Endodermal cell (in vitro differentiated cells): Measurements from ENCODE around the gene PARD6G. TPM values are rescaled to one million over a fixed set of nuclear protein-coding genes. Genes with fewer than 3 reads are reported as not detected.

Experiments
- DNase-seq: peaks from one replicate; pipeline ENCODE4 v3.0.0-alpha.2; 2017
- H3K27ac ChIP-seq: 2 replicates; pipeline ENCODE4 v1.5.1; 2013; ENCODE audit warnings: mild to moderate bottlenecking, low read depth, low read length, moderate library complexity
- H3K27me3 ChIP-seq: 2 replicates; pipeline ENCODE4 v1.6.1; 2013; ENCODE audit warnings: mild to moderate bottlenecking, low read length, moderate library complexity; ENCODE audit not compliant: insufficient read depth, control insufficient read depth, poor library complexity, severe bottlenecking
- H3K36me3 ChIP-seq: 2 replicates; pipeline ENCODE4 v1.7.0; 2013; ENCODE audit warnings: mild to moderate bottlenecking, low read length, moderate library complexity; ENCODE audit not compliant: control insufficient read depth, insufficient read depth
- H3K4me1 ChIP-seq: one replicate; pipeline ENCODE4 v1.7.0; 2013; ENCODE audit warnings: low read length; ENCODE audit not compliant: control insufficient read depth, insufficient read depth
- H3K4me3 ChIP-seq: 2 replicates; pipeline ENCODE4 v1.5.1; 2013; ENCODE audit warnings: mild to moderate bottlenecking, low read length, moderate library complexity
- H3K9ac ChIP-seq: 2 replicates; pipeline ENCODE4 v1.6.1; 2013; ENCODE audit warnings: mild to moderate bottlenecking, low read length, moderate library complexity; ENCODE audit not compliant: poor library complexity, severe bottlenecking; ENCODE audit errors: extremely low read depth
- H3K9me3 ChIP-seq: 2 replicates; pipeline ENCODE4 v1.6.1; 2013; ENCODE audit warnings: mild to moderate bottlenecking, low read length, moderate library complexity; ENCODE audit not compliant: control insufficient read depth
- H3K27ac Mint-ChIP-seq: 2 replicates; pipeline ENCODE4 v1.8.0; 2020; ENCODE audit warnings: mixed read lengths
- H3K27me3 Mint-ChIP-seq: 2 replicates; pipeline ENCODE4 v1.8.0; 2021; ENCODE audit warnings: mild to moderate bottlenecking, mixed read lengths; ENCODE audit not compliant: insufficient read depth
- H3K36me3 Mint-ChIP-seq: 2 replicates; pipeline ENCODE4 v1.8.0; 2020; ENCODE audit warnings: low read depth, mixed read lengths
- H3K4me1 Mint-ChIP-seq: 2 replicates; pipeline ENCODE4 v1.8.0; 2020; ENCODE audit warnings: mixed read lengths
- H3K4me3 Mint-ChIP-seq: 2 replicates; pipeline ENCODE4 v1.8.0; 2020; ENCODE audit warnings: mild to moderate bottlenecking, moderate library complexity, mixed read lengths
- H3K9me3 Mint-ChIP-seq: 2 replicates; pipeline ENCODE4 v1.8.0; 2020; ENCODE audit warnings: mild to moderate bottlenecking, mixed read lengths
- WGBS, 2 experiments: methylation state at CpG; one replicate each; pipeline versions ENCODE4 v1.1.5 to v1.1.7; 2013; ENCODE audit warnings: missing lambda C conversion rate in 2 of 2, mixed read lengths in 1 of 2; ENCODE audit not compliant: insufficient coverage in 1 of 2, insufficient read length in 1 of 2; 5-methylcytosine and 5-hydroxymethylcytosine counted together
- total RNA-seq, 2 donors: library from RNA; stranded (reverse); fragmentation: NEBNext Ultra II Directional in 1 of 2; extraction: Animal tissue kit (Norgen Biotek cat#: 25700) in 1 of 2; gene quantifications; 2 replicates in 1 of 2; 3 replicates in 1 of 2; pipeline ENCODE4 v1.2.1, GENCODE V29; 2021
- TF ChIP-seq, protein P1 (sequence below): fragments of 200-600 bp; sonication (generic); conservative IDR thresholded peaks from 2 replicates; pipeline ENCODE4 v1.5.0; 2021; ENCODE audit warnings: antibody characterized with exemption, mild to moderate bottlenecking

PARD6G gene
- total RNA-seq, 2 donors from 2014 or later, result 15.4 to 17.3 TPM

DNA sequence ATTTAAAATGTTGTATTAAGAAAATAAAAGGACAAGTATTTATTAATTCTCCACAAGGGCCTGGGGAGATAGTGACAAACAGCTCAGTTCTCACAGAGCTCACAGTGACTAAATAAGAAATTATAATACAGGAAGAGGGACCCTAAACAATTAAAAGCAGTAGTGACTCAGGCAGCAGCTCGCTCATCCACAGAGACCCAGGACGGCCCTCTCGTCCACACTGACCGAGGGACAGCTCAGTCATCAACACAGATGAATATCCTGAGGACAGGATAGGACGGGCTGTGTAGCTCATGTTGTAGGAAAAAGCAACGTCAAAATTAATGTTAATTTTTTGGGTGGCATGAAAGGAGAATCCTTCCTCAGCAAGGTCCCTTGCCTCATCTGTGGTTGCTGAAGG, 44.1 kb downstream of the PARD6G start:
- no peak overlapping the region for H3K9ac ChIP-seq
- 80 to 81% methylated on average over 6 of the region's 6 CpGs for WGBS, 2 experiments
- no peak overlapping the region for H3K4me3 ChIP-seq
- Mint-ChIP-seq H3K36me3 (no peaks in the 10 kb centered on the region), H3K27ac (no peak overlapping the region), H3K9me3 (no peaks in the 10 kb centered on the region), H3K4me3 (no peak overlapping the region), H3K27me3 (no peaks in the 10 kb centered on the region), H3K4me1 (peaks cover 3% of the 10 kb centered on the region)
- H3K27ac ChIP-seq, result no peak overlapping the region
- TF ChIP-seq, protein P1, sequence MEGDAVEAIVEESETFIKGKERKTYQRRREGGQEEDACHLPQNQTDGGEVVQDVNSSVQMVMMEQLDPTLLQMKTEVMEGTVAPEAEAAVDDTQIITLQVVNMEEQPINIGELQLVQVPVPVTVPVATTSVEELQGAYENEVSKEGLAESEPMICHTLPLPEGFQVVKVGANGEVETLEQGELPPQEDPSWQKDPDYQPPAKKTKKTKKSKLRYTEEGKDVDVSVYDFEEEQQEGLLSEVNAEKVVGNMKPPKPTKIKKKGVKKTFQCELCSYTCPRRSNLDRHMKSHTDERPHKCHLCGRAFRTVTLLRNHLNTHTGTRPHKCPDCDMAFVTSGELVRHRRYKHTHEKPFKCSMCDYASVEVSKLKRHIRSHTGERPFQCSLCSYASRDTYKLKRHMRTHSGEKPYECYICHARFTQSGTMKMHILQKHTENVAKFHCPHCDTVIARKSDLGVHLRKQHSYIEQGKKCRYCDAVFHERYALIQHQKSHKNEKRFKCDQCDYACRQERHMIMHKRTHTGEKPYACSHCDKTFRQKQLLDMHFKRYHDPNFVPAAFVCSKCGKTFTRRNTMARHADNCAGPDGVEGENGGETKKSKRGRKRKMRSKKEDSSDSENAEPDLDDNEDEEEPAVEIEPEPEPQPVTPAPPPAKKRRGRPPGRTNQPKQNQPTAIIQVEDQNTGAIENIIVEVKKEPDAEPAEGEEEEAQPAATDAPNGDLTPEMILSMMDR, result no peak
- H3K9me3 ChIP-seq, result no peaks in the 10 kb centered on the region
- no peaks in the 10 kb centered on the region for H3K27me3 ChIP-seq
- no peak for DNase-seq
- no peaks in the 10 kb centered on the region for H3K4me1 ChIP-seq
- H3K36me3 ChIP-seq, result no peaks in the 10 kb centered on the region

DNA sequence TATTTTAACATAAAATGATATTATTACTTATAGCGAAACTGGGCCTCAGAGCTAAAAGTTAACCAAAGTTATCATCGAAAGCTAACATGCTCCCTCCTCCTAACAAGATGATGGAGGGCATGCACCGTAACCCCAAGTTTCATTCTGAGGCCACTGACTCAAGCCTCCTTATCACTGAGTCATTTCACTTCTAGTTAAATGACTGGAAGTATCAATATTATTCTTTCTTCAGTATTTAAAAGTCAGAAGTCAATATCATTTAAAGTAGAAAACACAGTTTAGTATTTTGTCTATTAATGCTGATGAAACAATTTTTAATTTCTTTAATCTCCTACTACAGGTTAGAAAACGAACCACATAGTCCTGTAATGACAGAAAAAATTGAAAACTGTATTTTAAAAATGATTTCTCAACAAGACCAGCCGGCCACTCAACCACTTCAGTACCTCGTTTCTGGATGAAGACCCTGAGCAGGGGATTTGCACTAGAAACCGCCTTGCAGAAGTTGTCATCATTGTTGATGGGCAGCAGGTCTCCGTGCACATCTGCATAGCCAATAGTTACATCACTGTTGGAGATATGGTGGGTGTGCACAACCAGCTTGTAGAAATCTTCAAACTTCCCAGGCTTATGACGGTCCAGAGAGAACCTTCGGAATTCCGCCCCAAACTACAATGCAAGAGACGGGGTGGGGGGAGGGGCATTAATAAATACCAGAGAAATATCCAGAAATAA, 44.9 kb downstream of the PARD6G start:
- peaks cover 10% of the 10 kb centered on the region for H3K4me1 Mint-ChIP-seq
- WGBS, 2 experiments, result 92 to 100% methylated on average over 3 to 12 of the region's 12 CpGs
- H3K4me3 ChIP-seq, result no peak overlapping the region

DNA sequence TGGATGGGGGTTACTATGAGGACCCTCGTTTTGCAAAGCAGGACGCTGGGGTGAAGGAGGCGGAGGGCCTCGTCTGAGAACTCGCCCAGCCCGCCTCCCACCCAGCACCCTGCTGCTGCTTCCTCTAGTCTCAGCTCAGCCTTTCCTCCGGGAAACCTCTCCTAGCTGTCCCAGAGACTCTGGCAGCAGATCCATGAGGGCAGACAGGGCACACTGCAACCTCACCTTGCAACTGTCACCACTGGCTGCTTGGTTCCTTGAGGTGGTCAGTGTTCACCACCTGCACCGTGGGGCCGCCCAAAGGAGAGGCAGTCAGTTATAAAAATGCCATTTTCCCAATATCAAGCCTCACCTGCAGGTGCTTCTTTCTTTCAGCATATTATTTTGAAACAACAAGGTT, 45.6 kb downstream of the PARD6G start:
- Mint-ChIP-seq H3K27ac (no peak overlapping the region), H3K9me3 (no peaks in the 10 kb centered on the region), H3K4me1 (peaks cover 17% of the 10 kb centered on the region), H3K36me3 (no peaks in the 10 kb centered on the region), H3K27me3 (no peaks in the 10 kb centered on the region), H3K4me3 (no peak overlapping the region)
- Histone ChIP-seq H3K36me3 (no peaks in the 10 kb centered on the region), H3K9me3 (no peaks in the 10 kb centered on the region), H3K4me3 (no peak overlapping the region), H3K27me3 (no peaks in the 10 kb centered on the region), H3K27ac (no peak overlapping the region), H3K4me1 (peaks cover 3% of the 10 kb centered on the region), H3K9ac (no peak overlapping the region)
- DNase-seq, result no peak
- 56 to 75% methylated on average over 5 to 9 of the region's 9 CpGs for WGBS, 2 experiments
- TF ChIP-seq, protein P1, result no peak

More for the DNA sequence above, 44.9 kb downstream of the PARD6G start:
- Mint-ChIP-seq H3K27me3 (no peaks in the 10 kb centered on the region), H3K4me3 (no peak overlapping the region), H3K9me3 (no peaks in the 10 kb centered on the region), H3K36me3 (no peaks in the 10 kb centered on the region), H3K27ac (no peak overlapping the region)
- DNase-seq, result no peak
- no peak overlapping the region for H3K27ac ChIP-seq
- no peaks in the 10 kb centered on the region for H3K4me1 ChIP-seq
- no peaks in the 10 kb centered on the region for H3K36me3 ChIP-seq
- H3K9ac ChIP-seq, result no peak overlapping the region
- TF ChIP-seq, protein P1, result no peak
- no peaks in the 10 kb centered on the region for H3K9me3 ChIP-seq
- no peaks in the 10 kb centered on the region for H3K27me3 ChIP-seq
